GM21526 (cell line): ENCODE results near the gene SPTBN4.
"Not testable (repeated sequence)": the region's sequence is repeated elsewhere in the genome, so short reads cannot be mapped to it uniquely, and the experiment has no call there.

ENCODE experiments used
- ATAC-seq: cut with Tn5 transposase; IDR thresholded peaks from one replicate; pipeline ENCODE4 v1.9.1; 2021; ENCODE audit warnings: moderate library complexity; ENCODE audit not compliant: unreplicated experiment, low FRiP score

The SPTBN4 gene

DNA sequence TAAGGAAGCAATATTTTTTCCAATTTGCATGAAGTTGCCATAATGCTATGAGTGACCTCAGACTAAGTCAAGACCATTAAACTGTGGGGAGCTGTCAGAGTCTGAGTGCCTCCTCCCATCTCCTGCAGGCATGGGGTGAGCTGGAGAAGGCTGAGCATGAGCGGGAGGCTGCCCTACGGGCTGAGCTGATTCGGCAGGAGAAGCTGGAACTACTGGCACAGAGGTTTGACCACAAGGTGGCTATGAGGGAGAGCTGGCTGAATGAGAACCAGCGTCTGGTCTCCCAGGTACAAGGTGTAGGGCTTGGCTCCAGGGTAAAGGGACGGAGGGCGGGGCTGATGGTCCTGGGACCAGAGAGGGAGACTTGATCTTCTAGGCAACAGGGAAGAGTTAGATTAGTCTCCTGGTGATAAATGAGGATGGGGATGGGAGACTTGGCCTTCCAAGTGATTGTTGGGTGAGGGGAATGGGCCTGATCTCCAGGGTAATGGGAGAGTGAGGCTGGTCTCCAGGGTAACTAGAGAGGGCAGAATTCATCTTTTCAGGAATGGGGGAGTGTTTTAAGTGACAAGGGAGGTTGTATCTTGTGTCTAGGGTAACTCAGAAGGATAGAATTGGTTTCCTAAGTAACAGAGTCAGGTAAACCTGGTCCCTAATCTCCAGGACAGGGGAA, 36.0 kb downstream of the SPTBN4 start:
- no peak for ATAC-seq

DNA sequence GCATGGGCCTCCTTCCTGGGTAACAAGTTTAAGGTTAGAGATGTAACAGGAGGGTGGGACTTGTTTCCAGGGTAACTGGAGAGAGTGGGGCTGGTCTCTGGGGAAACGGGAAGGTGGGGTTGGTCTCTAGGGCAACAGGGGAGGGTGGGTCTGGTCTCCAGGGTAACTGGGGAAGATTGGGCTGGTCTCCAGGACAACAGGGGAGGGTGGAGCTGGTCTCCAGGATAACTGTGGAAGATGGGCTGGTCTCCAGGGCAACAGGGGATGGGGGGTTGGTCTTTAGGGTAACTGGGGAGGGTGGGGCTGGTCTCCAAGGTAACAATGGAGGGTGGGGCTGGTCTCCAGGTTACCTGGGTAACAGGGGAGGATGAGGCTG, 36.5 kb downstream of the SPTBN4 start:
- no peak for ATAC-seq

DNA sequence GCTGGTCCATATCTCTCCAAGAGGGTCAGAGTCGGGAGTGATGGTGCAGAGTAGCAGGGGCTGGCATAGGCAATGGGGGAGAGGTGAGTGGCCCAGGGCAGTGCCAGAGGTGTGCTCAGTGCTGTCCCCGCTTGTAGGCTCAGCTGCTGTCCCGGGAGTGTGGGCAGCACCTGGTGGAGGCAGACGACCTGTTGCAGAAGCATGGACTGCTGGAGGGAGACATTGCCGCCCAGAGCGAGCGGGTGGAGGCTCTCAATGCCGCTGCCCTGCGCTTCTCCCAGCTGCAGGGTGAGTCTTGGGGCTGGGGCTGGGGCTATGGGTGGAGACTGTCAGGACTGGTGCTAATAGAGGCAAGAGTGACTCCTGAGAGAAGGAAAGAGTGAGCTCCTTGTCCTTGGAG, 39.3 kb downstream of the SPTBN4 start:
- no peak for ATAC-seq

GRCh38 chr19:40507892-40508291, 41.1 kb downstream of the SPTBN4 start:
- ATAC-seq, result no peak

DNA sequence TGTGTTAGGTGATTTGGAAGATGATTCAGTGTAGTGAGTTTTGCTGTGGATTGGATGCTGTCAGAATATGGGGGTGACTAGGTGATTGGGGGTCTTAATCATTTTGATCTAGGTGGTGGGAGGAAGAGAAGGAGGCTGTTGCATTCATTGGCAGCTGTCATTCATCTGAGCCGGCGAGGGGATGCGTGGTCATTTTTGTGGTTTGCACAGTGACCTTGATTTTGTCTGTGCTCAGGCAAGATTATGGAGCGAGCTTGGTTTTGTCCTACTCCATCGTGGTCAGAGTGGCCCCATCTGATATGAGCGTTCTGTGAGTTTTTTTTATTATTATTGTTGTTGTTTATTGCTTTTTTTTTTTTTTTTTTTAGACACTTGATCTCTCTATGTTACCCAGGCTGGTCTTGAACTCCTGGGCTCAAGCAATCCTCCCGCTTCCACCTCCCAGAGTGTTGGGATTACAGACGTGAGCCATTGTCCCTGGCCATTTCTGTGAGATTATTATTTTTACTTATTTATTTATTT, 42.0 kb downstream of the SPTBN4 start:
- no peak for ATAC-seq

DNA sequence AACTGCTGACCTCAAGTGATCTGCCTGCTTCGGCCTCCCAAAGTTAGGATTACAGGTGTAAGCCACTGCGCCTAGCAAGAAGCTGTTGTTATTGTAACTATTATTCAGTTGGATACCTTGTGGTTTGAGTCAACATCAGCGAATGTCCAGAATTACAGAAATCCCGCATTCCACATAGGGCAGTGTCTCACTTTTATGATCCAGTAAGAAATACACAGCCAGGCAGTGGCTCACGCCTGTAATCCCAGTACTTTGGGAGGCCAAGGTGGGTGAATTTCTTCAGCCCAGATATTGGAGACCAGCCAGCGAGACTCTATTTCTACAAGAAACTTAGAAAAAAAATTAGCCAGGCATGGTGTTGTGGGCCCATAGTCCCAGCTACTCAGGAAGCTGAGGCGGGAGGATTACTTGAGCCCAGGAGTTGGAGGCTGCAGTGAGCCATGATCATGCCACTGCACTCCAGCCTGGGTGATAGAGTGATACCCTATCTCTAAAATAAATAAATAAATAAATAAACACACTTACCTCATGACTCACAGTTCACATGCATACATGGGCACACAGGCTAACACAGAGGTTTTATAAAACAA, 43.8 kb downstream of the SPTBN4 start:
- ATAC-seq, result no peak

DNA sequence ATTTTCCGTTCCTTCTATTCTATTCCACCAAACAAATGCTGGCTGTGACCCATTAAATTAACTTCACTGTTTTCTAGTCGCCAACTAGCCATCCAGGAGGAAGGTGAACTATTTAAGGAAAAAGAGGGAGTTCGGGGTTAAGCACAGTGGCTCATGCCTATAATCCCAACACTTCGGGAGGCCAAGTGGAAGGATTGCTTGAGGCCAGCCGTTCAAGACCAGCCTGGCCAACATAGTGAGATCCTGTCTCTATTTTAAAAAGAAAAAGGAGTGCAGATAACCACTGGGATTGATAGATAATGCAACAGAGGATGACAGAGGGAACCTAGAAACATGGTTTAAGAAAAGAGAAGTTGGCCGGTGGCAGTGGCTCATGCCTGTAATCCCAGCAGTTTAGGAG, 44.7 kb downstream of the SPTBN4 start:
- ATAC-seq, result no peak

- no peak for ATAC-seq
Observed at GRCh38 chr19:40512110-40512472, 45.3 kb downstream of the SPTBN4 start.

DNA sequence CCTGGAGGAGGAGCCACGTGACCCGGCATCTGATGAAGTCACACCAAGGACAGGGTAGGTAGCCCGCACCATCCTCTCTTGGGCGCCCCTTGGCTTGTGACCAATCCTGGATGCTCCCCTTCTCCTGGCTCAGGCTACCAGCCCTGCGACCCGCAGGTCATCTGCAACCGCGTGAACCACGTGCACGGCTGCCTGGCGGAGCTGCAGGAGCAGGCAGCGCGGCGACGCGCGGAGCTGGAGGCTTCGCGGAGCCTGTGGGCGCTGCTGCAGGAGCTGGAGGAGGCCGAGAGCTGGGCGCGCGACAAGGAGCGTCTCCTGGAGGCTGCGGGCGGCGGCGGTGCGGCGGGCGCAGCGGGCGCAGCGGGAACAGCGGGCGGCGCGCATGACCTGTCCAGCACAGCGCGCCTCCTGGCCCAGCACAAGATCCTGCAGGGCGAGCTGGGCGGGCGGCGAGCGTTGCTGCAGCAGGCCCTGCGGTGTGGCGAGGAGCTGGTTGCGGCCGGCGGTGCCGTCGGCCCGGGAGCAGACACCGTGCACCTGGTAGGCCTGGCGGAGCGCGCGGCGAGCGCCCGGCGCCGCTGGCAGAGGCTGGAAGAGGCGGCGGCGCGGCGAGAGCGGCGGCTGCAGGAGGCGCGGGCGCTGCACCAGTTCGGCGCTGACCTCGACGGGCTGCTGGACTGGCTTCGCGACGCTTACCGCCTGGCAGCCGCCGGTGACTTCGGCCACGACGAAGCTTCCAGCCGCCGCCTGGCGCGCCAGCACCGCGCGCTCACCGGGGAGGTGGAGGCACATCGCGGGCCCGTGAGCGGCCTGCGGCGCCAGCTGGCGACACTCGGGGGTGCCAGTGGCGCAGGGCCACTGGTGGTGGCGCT, 45.9 kb downstream of the SPTBN4 start:
- no peak for ATAC-seq

DNA sequence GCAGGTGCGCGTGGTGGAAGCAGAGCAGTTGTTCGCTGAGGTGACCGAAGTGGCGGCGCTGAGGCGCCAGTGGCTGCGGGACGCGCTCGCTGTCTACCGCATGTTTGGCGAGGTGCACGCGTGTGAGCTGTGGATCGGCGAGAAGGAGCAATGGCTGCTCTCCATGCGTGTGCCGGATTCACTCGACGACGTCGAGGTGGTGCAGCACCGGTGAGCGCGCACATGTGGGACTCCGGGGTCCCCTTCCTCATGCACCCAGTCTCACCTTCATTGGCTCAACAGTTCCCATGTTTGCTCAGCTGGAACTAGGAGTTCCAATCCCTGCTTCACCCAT, 46.5 kb downstream of the SPTBN4 start:
- ATAC-seq, result no peak

DNA sequence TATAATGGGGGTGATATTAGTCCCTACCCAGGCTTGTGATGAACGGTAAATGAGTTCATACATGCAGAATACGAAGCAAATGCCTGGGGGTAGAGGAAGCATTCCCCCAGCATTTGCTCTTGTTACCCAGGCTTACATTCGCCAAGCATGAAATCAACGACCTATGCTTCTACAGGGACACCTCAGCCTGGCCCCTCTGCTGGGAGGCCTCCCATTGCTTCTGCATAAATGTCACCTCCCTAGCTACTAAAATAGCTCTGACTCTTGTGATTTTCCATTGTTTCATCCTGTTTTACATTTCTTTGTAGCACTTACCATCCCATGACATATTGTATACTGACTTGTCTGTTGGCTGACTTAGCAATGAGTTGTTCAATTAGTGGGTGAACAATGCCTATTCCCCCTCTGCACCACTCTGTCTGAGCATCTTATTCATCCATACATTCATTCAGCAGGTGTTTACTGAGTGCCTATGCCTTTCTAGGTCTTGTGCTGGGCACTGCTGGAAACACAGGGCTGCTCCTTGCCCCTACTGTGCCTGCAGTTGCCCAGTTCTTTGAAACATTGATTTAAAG, 47.0 kb downstream of the SPTBN4 start:
- ATAC-seq, result no peak

DNA sequence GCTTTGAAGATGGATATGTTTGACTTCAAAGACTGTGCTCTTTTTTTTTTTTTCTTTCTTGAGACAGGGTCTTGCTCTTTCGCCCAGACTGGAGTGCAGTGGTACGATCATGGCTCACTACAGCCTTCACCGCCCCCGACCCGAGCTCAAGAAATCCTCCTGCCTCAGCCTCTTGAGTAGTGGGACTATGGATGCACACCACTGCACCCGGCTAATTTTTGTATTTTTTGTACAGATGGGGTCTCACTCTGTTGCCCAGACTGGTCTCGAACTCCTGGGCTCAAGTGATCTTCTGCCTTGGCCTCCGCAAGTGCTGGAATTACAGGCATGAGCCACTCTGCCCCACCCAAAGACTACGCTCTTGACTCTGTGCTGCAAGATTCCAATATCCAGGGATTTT, 50.4 kb downstream of the SPTBN4 start:
- ATAC-seq, result no peak

DNA sequence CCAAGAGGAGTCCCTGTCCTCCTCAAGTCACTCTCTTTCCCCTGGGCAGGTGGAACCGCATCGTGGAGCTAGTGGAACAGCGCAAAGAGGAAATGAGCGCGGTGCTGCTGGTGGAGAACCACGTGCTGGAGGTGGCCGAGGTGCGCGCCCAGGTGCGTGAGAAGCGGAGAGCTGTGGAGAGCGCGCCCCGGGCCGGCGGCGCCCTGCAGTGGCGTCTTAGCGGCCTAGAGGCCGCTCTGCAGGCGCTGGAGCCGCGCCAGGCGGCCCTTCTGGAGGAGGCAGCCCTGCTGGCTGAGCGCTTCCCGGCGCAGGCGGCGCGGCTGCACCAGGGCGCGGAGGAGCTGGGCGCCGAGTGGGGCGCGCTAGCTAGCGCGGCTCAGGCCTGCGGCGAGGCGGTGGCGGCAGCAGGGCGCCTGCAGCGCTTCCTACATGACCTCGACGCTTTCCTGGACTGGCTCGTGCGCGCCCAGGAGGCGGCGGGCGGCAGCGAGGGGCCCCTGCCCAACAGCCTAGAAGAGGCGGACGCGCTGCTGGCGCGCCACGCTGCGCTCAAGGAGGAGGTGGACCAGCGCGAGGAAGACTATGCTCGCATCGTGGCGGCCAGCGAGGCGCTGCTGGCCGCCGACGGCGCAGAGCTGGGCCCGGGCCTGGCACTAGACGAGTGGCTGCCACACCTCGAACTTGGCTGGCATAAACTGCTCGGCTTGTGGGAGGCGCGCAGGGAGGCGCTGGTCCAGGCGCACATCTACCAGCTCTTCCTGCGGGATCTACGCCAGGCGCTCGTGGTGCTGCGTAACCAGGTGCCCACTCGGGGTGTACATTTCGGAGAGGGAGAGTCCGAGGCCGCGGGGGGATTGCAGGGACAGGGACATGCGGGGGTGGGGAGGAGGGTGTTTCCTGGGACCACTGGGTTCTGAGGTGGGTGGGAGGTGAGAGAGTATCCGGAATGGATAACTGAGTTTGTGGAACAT, 52.8 kb downstream of the SPTBN4 start:
- no peak for ATAC-seq

- no peak for ATAC-seq
Observed at GRCh38 chr19:40521276-40521675, 54.5 kb downstream of the SPTBN4 start.

DNA sequence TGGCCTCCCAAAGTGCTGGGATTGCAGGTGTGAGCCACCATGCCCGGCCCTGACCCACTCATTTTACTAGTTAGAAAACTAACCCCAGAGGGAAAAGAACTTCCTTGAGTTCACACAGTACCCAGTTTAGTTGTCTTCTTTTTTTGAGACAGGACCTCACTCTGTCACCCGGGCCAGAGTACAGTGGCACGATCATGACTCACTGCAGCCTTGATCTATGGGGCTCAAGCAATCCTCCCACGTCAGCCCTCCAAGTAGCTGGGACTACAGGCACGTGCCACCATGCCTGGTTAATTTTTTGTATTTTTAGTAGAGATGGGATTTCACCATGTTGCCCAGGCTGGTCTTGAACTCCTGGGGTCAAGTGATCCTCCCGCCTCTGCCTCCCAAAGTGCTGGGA, 55.1 kb downstream of the SPTBN4 start:
- not testable (repeated sequence) for ATAC-seq

DNA sequence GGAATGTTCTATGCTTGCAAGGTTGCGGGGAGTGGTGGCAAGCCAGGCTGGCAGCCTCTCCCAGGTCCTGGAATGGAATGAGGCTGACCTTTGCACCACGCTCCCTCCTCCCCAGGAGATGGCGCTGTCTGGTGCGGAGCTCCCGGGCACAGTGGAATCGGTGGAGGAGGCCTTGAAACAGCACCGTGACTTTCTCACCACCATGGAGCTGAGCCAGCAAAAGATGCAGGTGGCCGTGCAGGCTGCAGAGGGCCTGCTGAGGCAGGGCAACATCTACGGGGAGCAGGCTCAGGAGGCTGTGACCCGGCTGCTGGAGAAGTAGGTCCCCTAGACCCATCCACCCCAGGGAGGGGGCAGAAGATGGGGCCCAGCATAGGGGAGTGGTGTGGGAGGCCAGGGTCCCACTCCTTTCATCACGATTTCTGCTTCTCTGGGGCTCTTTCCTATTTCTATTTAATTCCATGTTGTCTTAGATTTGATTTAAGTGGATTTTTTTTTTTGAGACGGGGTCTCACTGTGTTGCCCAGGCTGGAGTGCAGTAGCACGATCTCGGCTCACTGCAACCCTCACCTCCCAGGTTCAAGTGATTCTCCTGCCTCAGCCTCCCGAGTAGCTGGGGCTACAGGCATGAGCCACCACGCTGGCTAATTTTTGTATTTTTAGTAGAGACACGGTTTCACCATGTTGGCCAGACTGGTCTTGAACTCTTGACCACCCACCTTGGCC, 56.7 kb downstream of the SPTBN4 start:
- no peak for ATAC-seq

- no peak for ATAC-seq
Observed at GRCh38 chr19:40524133-40524549, 57.3 kb downstream of the SPTBN4 start.

DNA sequence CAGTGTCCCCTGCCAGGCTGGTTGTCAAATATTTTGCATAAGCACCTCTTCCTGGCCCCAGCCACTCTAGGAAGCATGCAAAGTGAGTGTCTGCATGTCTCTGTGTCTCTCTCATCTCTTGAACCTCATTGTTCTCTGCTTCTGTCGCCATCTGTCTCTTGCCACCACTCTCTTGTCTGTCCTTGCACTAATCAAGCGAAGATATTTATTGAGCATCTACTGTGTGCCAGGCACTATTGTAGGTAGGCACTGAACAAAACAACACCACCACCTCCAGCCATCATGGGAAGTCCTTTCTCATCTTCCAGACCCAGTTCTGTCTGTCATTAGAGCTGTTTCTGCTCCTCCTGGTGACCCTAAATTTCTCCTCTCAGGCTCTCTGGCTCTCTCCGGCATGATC, 57.9 kb downstream of the SPTBN4 start:
- ATAC-seq, result no peak

- no peak for ATAC-seq
Observed at GRCh38 chr19:40525234-40526051, 58.6 kb downstream of the SPTBN4 start.
